K562 (cell line): ENCODE results near the gene ARMC6.

Source experiments
- EZH2 ChIP-seq: IDR thresholded peaks from 2 replicates; pipeline ENCODE4 v1.6.1; 2012; ENCODE audit warnings: low read depth, mild to moderate bottlenecking, inconsistent platforms, low read length, borderline replicate concordance
- POLR2AphosphoS5 ChIP-seq: IDR thresholded peaks from 2 replicates; pipeline ENCODE4 v1.6.1; 2011; ENCODE audit warnings: mild to moderate bottlenecking, low read depth, low read length, moderate library complexity; ENCODE audit not compliant: control insufficient read depth, insufficient read depth
- SRSF1 ChIP-seq: fragments of 200-400 bp; formaldehyde crosslinking; IDR thresholded peaks from 2 replicates; pipeline ENCODE4 v1.6.1; 2017; ENCODE audit warnings: mild to moderate bottlenecking, low read depth, low read length, moderate library complexity
- TCF7 ChIP-seq: sonication (generic); IDR thresholded peaks from 2 replicates; pipeline ENCODE4 v1.6.1; 2016; ENCODE audit warnings: antibody characterized with exemption, borderline replicate concordance

- TF ChIP-seq POLR2AphosphoS5 = no peak
- no peak for TF ChIP-seq EZH2
- TF ChIP-seq TCF7 = no peak
- no peak for TF ChIP-seq SRSF1
Observed at GRCh38 chr19:19053508-19054314, 20.3 kb downstream of the ARMC6 start.
